Fibroblast of skin of right biceps (primary cell): Measurements from ENCODE around the gene PRSS23.
A peak's percentile ranks its signal among the peaks of the same experiment; 100 is the strongest.

Experiments used
- DNase-seq: peaks from one replicate; pipeline ENCODE4 v3.0.0-alpha.2; 2013

The PRSS23 gene

GRCh38 chr11:86790867-86791849 is 9.2 kb upstream of the PRSS23 start:
- DNase-seq = no peak

GRCh38 chr11:86792150-86792549 is 8.2 kb upstream of the PRSS23 start:
- no peak for DNase-seq

DNA sequence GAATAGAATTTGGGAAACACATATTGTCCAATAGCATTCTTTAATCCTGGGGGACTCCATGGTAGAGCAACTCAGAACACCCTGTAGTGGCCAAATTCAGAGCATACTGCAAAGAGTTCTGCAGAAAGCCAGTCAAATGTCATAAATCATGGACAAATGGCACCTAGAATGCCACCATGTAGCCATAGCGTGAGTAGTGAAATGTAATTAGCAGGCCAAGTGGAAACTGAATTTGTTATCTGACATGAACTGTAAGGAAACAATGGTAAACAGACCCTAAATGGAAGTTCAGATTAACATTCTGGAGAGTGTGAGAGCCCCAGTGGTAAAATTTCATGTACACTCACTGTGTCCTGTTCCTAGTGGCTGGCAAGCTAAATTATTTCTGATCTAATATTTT is 7.0 kb upstream of the PRSS23 start:
- no peak for DNase-seq

- DNase-seq = no peak
These were observed 4.8 kb upstream of the PRSS23 start for GRCh38 chr11:86795511-86795910.

GRCh38 chr11:86795949-86796348 is 4.4 kb upstream of the PRSS23 start:
- peak; percentile 47 for DNase-seq

DNA sequence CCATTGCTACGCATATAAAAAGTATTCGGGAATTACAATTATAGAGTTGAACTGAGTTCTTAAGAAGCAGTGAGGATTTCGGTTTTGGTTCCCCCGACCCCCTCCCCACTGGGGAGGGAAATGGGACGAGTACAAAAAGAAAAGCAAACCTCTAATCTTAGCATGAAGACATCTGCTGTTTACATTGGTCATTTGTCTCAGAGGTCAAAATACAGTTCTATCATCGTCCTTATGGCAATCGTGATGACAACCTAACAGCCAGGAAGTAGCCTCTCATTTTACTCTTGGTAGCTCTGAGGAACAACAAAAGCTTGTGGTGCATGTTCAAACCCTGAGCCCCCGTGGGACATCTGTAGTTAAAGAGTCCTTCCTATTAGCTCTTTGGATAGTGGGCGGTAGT is 3.2 kb upstream of the PRSS23 start:
- no peak for DNase-seq

GRCh38 chr11:86798988-86799387 is 1.4 kb upstream of the PRSS23 start:
- peak; percentile 89 for DNase-seq

DNA sequence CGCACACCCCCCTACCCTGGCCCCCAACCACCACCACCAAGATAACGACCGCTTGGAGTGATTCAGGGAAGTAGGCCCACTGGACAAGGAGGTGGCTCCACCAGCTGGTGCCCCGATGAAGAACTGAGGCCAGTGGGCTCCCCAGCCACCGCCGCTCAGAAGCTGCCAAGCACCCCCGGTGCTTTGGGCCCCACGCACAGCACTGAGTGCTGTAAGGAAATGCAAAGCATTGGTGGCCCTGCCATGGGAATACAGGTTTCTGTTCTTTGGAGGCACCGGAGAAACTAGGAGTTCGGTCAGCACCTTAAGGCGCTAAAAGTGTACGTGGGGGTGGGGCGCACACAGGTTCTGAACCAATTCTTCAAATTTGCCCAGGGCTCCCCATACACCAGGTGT is 664 bp upstream of the PRSS23 start:
- DNase-seq = no peak

- no peak for DNase-seq
These were observed 574 bp downstream of the PRSS23 start for GRCh38 chr11:86800960-86801272.

DNA sequence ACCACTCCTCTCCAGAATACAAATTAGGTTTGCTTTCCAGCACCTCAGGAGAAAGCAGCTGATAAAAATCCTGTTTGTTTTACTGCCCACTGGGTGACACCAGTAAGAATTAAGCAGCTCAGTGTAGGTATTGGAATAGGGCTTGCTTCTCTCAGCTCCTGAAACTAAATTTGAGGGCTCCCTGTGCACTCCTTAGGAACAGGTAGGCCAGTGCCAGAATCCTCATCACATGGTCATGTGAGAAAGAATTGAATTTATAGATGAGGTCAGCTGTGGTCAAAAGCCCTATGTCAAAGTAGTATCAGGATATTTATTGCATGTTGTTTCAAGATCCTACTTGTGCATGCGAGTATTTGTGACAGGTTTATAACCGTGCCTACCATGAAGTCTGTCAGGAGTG is 1.0 kb downstream of the PRSS23 start:
- no peak for DNase-seq

- DNase-seq = no peak
These were observed 1.8 kb downstream of the PRSS23 start for GRCh38 chr11:86802146-86802545.

DNA sequence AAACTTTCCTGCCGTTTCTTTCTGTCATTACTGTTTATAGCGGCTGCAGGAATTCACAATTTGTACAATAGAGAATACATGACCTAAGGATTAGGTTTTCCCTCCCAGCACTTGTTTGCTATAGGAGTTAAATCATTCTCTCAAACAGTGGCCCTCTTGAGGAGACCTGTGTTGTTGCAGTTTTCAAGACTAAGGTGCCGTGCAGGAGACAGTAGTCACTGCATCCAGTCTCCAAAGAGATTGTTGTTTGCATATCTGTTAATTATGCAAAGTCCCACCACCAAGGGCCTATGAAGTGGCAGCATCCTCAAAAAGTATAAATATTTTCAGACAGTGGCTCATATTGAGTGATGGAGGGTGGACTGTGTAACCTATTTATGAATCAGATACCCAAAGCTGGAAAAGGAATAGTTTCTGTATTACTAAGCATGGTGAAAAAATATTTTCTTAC is 2.3 kb downstream of the PRSS23 start:
- peak; percentile 60 for DNase-seq

DNA sequence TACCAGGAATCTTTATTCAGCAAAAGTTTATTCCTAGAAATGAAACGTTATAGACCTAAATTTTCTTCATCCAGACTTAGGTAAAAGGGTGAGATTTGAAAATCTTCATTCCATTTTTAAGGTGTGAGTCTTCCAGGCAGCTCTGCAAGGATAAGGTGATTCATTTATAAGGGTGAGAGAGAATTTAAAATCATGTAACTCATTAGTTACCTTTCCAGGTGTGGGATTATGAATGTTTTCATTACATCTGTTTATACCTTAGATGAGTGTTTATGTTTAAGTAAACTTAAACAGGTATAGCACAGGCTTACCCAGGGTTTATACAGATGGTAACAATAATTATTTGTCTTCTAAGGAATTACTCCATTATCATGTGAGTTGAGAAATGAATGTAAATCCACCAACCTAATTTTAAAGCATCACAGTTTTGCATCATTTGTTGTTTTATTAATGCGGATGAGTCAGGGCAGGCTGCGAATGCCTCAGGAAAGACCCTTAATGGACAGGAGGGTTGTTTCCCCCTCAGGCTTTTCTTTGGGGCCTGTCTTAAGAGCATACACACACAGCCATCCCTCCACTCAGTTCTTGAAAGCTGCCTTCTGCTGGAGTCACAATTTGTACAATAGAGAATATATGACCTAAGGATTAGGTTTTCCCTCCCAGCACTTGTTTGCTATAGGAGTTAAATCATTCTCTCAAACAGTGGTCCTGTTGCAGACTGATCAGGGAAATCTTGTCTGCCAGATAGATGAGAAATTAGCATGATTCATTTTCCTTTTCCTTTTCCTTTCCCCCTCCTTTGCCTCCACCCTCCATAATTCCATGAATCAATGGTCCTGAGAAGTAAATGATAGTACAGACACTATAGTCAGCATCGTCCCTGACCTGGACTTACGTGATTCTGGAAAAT is 3.0 kb downstream of the PRSS23 start:
- no peak for DNase-seq

- peak; percentile 57 for DNase-seq
These were observed 4.6 kb downstream of the PRSS23 start for GRCh38 chr11:86804951-86805350.

GRCh38 chr11:86805873-86806310 is 5.5 kb downstream of the PRSS23 start:
- DNase-seq = no peak

DNA sequence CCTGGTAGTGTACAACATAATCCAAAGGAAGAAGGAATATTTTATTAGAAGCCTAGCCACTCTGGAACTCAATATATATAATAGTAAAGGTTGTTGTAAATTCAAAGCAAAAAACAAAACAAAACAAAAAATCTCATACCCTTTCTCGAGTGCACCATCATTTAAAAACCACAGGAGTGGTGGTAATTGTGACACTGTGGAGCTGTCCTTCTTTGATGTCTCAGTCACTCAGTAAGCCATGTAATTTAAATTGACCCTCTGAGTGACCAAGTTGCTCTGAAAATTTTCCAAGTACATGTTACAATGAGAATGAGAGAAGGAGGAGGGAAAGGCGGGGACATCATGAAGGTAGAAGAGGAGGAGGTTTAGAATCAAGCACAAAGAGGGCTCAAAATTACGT is 6.6 kb downstream of the PRSS23 start:
- DNase-seq = no peak

DNA sequence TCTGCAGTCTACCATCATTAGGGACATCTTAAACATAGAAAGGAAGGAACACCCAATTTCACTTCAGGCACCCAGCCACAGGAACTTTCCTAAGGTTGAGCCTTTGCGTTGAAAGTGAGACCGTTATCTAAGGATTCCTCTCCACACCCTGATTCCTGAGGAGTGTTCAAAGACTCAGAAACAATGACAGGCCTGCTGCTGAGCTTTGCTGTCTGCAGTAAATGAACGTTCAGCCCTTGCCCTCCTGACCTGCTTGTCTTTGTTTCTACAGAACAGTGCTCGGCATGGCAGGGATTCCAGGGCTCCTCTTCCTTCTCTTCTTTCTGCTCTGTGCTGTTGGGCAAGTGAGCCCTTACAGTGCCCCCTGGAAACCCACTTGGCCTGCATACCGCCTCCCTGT is 7.0 kb downstream of the PRSS23 start:
- no peak for DNase-seq

- DNase-seq = no peak
These were observed 9.2 kb downstream of the PRSS23 start for GRCh38 chr11:86809561-86809960.

DNA sequence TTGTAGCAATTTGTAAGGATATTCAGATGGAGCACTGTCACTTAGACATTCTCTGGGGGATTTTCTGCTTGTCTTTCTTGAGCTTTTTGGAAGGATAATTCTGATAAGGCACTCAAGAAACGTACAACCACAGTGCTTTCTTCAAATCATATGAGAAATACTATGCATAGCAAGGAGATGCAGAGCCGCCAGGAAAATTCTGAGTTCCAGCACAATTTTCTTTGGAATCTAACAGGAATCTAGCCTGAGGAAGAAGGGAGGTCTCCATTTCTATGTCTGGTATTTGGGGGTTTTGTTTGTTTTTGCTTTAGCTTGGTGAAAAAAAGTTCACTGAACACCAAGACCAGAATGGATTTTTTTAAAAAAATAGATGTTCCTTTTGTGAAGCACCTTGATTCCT is 9.9 kb downstream of the PRSS23 start:
- no peak for DNase-seq

DNA sequence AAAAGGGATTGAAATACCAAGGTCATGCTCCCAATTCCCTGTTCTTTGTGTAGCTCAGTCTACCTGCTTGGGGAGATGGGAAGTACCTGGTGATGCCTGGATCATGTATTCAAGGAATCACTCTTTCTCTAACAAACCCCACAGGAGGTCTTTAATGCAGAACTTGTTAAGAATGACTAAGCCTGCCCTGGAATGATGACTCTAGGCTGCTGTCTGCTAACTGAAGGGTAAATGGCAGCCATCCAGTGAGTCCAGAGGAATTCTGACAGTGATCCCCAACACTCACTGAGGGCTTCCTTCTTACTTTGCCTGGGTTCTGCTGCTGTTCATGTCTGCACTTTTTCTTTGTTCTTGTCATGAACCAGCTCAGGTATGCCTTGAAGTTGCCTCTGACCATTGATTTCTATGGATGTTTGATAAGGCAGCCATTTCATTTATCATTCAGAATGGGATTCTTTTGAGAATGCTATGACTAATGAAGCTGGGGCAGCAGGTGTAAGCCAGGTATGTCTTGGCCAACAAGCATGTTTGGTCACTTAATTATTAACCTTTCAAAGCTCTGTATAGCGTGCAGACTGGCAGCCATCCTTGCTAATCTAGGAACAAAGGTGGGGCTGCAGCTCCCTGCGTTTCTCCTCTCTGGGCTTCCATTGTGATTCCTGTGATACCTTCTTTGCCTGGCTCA is 11.4 kb downstream of the PRSS23 start:
- DNase-seq = peak; percentile 92

DNA sequence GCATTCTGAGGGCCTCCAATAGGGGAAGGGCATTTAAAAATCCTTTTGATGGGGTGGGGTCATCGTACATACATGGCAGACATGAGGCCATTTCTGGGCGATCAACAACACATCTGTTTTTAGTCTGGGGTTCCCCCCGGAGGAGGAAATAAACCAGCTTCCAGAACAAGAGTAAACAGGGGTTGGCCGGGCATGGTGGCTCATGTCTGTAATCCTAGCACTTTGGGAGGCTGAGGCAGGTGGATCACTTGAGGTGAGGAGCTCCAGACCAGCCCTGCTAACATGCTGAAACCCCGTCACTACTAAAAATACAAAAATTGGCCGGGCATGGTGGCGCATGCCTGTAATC is 12.0 kb downstream of the PRSS23 start:
- no peak for DNase-seq

- DNase-seq = no peak
These were observed 12.6 kb downstream of the PRSS23 start for GRCh38 chr11:86812981-86813380.

DNA sequence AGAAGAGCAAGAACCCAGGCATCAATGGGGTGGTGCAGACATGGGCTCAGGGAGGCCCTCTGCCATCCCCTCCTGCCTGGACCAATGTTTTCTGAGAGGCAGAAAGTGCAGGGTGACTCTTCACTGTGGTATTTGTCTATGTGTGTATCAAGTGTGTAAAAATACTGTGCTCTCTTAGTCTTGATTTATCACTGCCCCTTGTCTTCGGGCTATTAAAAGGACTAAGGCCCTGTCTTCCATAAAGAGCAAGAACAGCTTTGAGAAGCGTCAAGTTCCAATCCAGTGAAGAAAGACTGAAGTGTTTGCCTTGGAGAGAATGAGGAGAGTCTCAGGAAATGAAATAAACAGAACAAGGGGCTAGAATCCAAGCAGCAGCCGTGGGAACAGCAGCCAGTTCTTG is 14.4 kb downstream of the PRSS23 start:
- peak; percentile 90 for DNase-seq
